G401 (cell line): Measurements from ENCODE around the gene PXDN. TPM values are rescaled to one million over a fixed set of nuclear protein-coding genes. Genes with fewer than 3 reads are reported as not detected.
"Not testable (repeated sequence)": the region's sequence is repeated elsewhere in the genome, so short reads cannot be mapped to it uniquely, and the experiment has no call there.

Source experiments
- DNase-seq: peaks from one replicate; pipeline ENCODE4 v3.0.0-alpha.2; 2015; ENCODE audit warnings: low spot score
- in situ Hi-C: cut with HindIII; loops from 2 replicates; pipeline ENCODE4 v1.10.0; 2016; ENCODE audit warnings: low sequenced_read_pairs, mixed read lengths
- total RNA-seq: library from RNA; depleted of rRNA; stranded (reverse); fragments of >200 nt; shearing (Covaris generic); gene quantifications from 2 replicates; pipeline ENCODE4 v1.2.3, GENCODE V29; 2014

PXDN gene
- total RNA-seq, 1 experiment from 2014 or later, result 25.4 TPM

DNA sequence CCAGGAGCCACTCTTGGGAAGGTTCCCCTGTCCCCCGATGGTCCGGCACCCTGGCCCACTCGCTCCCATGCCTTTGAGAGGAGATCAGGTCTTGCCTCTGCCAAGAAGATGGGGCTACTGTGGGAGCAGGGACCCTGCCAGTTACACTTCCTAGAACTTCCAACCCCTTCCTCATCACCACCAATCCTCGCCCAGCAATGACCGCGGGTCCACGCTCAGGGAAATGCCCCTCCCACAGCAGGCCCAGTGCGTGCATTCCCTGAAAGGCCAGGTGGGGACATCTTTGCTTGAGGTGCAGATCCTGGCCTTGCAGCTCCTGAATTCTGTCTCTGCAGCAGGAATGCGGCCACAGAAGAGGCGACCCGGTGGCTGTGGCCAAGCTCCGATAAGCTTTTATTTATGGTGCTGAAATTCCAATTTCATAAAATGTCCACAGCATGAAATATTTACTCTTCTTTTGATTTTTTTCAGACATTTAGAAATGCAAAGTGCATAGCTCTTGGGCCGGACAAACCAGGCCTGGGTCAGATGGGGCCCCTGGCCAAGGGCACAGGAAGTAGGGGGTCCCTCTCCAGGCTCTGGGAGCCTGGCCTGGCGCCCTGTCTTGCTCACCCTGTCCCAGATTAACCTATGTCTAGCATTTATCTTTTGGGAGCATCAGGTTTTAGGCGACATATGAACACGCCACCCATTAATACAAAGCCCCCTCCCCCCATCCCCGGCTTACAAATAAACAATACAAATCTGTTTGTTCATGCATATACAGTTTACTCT lies 29.8 kb downstream of the PXDN start:
- DNase-seq, result no peak

DNA sequence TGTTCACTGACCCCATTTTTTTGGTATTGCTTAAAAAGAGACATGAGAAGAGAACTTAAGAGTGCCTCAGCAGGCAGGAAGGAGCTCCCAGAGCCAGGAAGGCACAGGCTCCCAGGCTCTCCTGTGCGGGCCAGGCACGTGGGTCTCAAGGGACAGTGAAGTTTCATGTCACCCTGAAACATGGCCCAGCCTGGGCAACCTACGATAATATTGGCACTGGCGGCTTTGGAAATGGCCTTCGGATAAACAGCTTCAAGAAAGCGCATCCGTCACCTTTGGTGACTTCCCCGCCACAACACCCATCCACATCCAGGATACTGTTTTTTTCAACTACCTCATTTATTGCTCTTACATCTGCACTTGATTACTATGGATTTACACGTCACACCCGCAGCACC lies 30.5 kb downstream of the PXDN start:
- in situ Hi-C loops, result no loop called here
- DNase-seq, result no peak

More for the DNA sequence above, 29.8 kb downstream of the PXDN start:
- in situ Hi-C loops, result no loop called here

DNA sequence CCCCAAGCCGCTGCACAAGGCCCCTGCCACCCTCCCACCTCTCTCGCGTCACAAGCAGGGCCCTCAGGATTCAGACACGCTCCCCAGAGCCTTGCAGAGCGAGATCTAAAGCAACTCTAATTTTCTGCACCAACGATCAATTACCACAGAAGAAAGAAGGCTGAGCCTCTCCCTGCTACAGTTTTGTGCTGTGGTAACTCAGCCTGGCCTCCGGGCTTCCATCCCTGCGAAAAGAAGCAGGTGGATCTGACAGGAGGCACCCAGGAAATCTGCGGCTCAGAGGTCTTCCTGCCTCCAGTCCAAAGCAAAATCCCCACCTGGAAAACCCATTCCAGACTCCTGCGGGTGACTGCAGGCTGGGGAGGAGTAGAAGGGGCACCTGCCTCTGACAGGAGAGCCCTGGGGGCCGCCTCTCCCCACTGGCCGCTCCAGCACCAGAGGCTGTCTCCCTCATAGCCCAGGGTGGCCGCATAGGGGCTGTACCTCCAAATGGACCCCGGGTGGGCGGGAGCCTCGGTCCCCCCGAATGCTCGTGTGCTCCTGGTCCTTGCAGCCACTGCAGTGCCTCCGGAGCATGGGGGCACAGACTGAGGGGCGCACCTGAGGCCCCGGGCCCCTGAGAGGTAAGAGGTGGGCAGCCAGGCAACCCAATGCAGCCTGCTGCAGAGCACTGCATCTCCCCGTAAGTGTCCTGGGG lies 31.0 kb downstream of the PXDN start:
- no peak for DNase-seq
- in situ Hi-C loops, result no loop called here

DNA sequence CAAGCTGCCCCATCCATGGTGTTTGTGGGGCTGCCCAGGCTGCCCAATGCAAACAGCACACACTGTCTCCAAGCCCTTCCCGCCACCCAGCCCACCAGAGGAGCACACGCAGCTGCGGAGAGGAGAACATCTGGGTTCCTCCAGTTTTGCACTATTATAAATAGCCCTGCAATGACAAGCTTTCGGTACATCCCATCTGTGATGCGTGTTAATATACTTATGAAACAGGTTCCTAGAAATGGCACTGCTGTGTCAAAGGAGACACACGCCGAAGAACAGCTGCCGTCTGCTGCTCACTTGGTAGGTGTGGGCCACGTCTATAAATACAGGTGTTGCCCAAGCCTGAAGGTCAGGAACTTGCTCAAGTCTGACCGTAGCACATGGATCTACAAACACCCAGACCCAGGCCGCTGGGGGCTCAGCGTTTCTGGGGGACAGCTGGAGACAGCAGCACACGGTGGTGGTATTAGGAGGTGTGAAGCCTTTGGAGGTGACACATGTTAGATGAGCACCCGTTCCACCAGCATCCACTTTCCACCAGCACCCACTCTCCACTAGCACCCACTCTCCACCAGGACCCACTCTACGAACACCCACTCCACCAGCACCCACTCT lies 34.3 kb downstream of the PXDN start:
- in situ Hi-C loops, result no loop called here
- DNase-seq, result no peak

DNA sequence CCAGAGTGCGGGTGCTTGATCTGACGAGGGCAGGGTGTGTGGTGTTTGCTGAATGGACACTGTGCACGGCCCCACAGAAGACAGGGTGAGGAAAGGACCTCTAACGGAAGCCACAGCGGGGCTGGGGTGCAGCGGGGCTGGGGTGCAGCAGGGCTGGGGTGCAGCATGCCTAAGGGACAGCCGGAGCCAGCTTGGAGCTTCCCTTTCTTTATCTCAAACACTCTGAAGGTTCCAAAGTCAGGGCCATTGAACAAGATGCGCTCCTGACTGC lies 35.0 kb downstream of the PXDN start:
- no peak for DNase-seq
- in situ Hi-C loops, result no loop called here

DNA sequence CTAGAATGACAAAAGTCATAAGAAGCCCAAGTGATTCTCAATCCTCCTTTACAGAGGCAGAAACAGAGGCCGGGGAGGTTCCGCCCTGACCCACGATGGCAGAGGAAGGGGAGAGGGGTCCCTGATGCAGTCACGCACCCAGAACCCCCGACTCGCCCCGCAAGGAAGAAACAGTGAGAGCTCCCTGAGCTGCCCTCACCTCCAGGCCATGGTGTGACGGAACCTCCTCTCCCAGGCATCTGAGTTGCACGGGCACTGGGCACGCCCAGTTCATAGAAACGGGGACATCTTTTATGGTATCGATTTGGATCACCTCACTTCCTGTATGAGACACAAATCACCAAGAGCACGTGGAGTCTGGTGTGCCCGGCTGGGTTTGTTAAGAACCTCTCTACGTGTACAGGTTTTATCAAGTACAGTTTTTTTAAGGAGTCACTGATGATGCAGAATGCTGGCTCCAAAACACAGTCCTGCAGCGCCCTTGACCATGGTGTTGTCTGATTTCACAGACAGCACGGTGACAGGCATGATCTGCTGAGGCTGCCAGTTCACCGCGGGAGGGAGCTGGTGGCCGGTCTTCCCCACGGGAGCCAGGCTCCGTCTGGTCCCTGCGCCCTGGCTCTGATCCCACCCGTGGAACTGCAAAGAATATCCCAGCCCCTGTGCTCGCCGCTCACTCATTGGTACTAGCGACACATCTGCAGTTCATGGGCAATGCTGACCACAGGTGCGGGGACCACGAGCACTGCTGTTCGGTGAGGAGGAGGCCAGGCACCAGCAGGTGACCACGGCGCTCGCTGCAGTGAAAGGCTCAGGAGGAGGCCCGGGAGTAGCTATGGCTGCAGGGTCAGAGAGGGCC lies 35.6 kb downstream of the PXDN start:
- DNase-seq, result no peak
- in situ Hi-C loops, result no loop called here

DNA sequence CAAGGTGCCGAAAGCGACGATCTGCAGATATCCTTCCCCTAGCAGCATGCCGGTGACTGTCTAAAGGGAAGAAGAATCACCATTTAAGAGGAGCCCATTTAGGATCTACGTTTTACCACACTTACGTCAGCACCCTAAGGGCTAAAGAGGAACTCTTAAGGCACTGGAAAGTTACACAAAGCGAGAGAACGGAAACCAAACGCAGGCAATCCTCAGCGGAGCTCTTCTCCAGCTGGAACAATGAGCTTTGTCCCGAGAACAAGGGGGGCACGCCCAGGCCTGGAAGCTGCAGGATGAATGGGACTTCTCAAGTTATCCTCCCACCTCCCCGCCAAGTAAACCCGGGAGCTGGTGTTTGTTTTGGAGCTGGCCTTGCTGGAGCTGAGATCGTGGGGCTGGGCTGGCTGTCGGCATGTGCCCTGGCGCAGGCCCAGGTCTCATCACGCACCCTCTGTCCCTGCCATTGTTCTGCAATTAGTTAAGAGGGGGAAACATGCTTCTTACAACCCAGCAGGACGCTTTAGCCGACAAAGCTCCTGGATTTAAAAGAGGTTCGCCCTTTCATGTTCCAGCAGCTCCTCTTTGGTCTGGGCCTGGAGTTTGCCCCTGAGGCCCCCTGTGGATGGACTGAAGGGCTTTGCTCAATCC lies 36.4 kb downstream of the PXDN start:
- DNase-seq, result no peak
- in situ Hi-C loops, result no loop called here

DNA sequence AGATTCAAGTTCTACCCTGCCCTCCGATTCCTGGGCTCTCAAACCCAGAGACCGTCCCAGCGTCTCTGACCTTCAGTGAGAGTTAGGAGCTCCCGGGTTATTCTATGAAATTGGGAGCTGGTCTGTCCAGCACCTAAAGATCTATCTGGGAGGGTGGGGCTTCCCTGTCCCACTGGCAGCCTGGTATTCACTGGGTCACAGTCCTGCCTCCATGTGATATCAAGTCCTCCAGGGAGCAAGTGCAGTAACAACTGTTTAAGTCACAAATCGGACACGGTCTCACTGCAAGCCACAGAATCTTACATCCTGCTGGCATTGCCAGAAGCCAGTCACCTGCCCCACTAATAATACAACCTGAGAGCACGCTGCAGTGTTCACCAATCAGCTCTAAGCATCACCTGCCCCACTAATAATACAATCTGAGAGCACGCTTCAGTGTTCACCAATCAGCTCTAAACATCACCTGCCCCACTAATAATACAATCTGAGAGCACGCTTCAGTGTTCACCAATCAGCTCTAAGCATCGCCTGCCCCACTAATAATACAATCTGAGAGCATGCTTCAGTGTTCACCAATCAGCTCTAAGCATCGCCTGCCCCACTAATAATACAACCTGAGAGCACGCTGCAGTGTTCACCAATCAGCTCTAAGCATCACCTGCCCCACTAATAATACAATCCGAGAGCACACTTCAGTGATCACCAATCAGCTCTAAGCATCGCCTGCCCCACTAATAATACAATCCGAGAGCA lies 38.0 kb downstream of the PXDN start:
- in situ Hi-C loops, result not testable (repeated sequence)

DNA sequence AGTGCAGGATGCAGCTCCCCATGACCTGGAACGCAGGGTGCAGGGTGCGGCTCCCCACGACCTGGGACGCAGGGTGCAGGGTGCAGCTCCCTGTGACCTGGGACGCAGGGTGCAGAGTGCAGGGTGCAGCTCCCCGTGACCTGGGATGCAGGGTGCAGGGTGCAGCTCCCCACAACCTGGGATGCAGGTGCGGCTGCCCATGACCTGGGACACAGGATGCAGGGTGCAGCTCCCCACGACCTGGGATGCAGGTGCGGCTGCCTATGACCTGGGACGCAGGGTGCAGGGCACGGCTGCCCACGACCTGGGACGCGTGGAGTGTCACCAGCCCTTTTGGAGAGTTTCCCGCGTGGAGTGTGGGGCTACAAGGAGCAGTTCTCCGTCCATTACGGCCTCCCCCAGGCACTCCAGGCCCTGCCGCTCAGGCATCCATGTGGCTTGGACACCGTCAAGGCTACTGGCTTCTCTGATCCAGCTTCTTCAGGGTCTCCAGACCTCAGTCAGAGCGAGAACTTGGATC lies 38.7 kb downstream of the PXDN start:
- no peak for DNase-seq
- in situ Hi-C loops, result no loop called here

More for the DNA sequence above, 38.0 kb downstream of the PXDN start:
- DNase-seq, result not testable (repeated sequence)

DNA sequence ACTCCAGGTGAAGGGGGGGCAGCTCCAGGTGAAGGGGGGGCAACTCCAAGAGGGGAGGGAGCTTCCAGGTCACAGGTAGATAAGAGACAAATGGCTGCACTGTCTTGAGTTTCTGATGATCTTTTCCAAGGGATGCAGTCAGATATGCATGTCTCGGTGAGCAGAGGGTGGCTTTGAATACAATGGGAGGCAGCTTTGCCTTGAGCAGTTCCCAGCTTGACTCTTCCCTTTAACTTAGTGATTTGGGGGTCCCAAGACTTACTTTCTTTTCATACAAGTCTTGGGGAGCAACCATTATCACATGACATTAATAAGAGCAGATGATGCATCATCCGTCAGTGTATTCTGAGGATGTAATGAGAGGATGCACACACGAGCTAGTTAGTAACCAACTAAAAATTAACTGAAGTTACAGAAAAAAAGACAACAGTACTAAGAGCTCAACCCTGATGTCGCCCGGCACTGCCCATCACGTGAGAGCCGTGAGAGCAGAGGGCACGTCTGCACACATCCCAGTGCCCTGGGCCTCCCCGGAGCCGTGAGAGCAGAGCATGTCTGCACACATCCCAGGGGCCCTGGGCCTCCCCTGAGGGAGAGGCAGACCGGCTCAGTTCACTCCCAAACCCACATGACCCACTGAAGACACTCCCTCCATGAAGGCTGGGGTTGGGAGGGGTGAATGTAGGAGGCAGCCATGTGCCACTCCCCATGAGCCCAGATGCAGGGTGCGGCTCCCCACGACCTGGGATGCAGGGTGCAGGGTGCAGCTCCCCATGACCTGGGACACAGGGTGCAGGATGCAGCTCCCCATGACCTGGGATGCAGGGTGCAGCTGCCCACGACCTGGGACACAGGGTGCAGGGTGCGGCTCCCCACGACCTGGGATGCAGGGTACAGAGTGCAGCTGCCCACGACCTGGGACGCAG lies 39.4 kb downstream of the PXDN start:
- in situ Hi-C loops, result no loop called here
- no peak for DNase-seq

DNA sequence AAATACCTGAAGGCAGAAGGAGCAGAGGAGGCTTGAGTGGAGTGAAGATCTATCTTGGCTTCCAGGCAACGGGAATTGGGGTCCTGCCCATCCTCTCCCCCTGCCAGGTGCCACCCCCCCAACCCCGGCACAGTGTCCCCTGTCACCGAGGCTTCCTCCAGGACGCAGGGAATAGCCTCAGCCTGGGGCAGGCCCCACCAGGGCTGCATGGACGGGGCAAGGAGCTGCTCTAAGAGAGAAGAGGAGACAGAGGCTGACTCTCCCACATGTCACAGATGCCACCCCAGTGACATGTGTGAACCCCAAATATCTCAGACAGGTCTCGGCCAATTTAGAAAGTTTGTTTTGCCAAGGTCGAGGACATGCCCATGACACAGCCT lies 42.1 kb downstream of the PXDN start:
- DNase-seq, result no peak
- in situ Hi-C loops, result no loop called here

DNA sequence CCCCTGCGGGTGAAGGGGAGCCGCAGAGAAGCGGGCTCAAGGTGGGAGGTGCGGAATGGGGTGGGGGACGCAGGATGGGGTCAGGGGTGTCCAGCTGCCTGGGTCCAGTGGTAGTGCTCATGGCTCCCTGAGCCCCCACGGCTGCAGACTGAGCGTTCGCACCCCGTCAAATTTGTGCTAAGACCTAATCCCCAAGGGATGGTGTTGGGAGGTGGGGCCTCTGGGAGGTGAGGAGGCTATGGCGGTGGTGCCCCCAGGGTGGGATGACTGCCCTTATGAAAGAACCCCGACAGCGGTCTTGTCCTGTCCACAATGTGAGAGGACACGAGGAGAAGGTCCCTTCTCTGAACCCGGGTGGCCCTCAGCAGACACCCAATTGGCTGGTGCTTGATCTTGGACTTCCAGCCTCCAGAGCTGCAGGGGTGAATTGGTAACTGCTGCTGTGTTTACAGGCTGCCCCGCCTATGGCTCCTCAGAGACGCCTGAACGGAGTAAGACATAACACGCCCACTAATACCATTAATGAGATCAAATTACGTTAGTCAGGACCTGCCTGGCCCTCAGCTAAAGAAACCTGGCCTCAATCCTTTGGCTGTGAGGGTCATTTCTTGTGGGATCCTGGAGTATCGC lies 42.6 kb downstream of the PXDN start:
- in situ Hi-C loops, result no loop called here
- no peak for DNase-seq

DNA sequence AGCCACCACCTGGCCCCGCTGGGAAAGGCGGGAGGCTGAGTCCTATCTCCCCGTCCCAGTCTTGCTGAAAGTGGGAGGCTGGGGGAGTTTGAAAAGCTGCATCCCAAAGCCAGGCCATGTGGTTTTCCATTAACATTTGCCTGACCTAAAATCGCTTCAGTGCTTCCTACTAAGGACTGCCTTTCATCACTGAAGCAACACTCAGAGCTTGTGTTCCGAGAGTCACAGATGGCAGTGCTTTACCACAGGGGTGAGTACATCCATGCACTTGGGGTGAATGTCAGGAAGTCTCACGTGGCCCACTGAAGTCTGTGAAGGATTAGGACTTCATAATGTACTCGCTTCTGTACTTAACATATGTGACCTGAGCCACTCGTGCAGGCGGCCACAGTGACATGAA lies 43.3 kb downstream of the PXDN start:
- in situ Hi-C loops, result no loop called here
- no peak for DNase-seq

DNA sequence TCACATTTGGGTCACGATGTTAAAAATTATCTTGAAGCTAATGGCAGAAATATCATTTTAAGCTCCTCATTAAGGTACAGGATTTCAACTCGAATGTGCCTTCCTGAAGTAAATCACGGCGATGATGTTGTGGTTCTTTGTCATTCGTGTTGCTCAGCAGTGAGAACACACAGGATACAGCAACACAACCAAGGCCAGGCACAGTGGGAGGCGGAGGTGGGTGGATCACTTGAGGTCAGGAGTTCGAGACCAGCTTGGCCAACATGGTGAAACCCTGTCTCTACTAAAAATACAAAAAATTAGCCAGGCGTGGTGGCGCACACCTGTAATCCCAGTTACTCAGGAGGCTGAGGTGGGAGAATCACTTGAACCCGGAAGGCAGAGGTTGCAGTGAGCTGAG lies 43.9 kb downstream of the PXDN start:
- in situ Hi-C loops, DNase-seq: not testable (repeated sequence)

DNA sequence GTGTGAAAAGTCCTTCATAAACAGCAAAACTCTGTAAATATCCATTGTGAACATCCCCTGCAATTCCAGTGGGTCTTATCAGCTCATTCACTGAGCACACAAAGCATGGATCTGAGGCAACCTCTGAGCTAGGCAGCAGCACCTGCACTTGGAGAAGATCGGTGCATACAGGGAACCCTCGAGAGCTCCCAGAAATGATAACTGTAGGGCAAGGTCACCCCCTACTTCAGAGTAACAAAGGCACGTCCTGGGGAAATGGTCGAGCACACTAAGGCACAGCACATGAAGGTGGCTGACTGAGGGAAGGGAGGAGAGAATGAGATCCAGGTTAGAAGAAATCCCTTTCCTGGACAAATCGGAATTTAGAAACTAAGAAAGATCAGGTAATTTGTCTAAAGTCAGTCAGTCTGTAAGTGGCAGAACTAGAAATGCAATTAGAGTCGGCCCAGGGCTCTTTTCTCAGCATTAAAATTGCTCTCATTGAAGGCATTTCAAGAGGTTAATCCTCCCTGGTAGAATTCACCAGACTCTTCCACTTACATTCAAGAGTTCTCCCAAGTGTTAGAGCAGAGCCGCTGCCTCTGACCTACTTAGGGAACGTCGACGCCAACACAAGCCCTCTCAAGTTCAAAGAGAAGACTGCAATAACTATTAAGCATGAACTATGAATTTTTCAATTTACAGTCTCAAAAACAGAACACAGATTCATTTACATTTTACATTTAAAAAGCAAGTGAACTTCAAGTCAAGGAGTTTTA lies 45.9 kb downstream of the PXDN start:
- in situ Hi-C loops, result no loop called here
- DNase-seq, result no peak

DNA sequence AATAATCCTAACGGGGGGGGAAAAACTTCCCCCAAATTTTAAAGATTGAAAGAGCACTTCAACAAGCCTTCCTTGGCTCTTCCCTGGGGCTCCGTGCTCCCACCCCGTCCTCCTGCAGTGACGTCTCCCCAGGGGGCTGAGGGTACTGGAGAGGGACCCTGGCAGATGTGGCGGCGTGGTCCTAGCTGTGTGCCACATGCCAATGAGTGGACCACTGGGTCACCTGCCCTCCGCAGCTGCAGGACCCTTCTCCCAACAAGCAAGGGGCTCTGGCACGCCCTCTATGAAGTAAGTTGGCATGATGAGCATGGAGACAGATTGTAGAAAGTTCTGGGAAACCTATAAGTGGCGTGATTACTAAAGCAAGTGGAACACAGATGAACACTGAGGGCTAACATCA lies 46.7 kb downstream of the PXDN start:
- no peak for DNase-seq
- in situ Hi-C loops, result no loop called here
